ENCODE measurements around the gene MRPL10. TPM values are rescaled to one million over a fixed set of nuclear protein-coding genes. Genes with fewer than 3 reads are reported as not detected.

The MRPL10 gene
- 38.9 TPM for total RNA-seq

- DNase-seq (ENCODE audit: low spot score) = peak; percentile 94
Observed at GRCh38 chr17:47831003-47831933, at the start of gene MRPL10, which contains the start of gene LRRC46. Gene MRPL10 (minus strand): TSS chr17:47831541. CDS start chr17:47831511, 30 bp downstream. Gene LRRC46 (plus strand): TSS chr17:47831670. CDS start chr17:47831990, 320 bp downstream.

GRCh38 chr17:47879776-47880454 lies 48.6 kb upstream of the MRPL10 start:
- no peak for DNase-seq (ENCODE audit: low spot score)

GRCh38 chr17:47879028-47879585 lies 47.8 kb upstream of the MRPL10 start:
- no peak for DNase-seq (ENCODE audit: low spot score)

GRCh38 chr17:47878203-47879027 lies 47.1 kb upstream of the MRPL10 start:
- no peak for DNase-seq (ENCODE audit: low spot score)

GRCh38 chr17:47877368-47878034 lies 46.2 kb upstream of the MRPL10 start:
- no peak for DNase-seq (ENCODE audit: low spot score)

- DNase-seq (ENCODE audit: low spot score) = no peak
Observed at GRCh38 chr17:47875011-47875985, 44.0 kb upstream of the MRPL10 start.

- no peak for DNase-seq (ENCODE audit: low spot score)
Observed at GRCh38 chr17:47873200-47874090, 42.1 kb upstream of the MRPL10 start.

GRCh38 chr17:47872651-47873161 lies 41.4 kb upstream of the MRPL10 start:
- DNase-seq (ENCODE audit: low spot score) = no peak

- no peak for DNase-seq (ENCODE audit: low spot score)
Observed at GRCh38 chr17:47872019-47872650, 40.8 kb upstream of the MRPL10 start.

GRCh38 chr17:47871048-47871447 lies 39.7 kb upstream of the MRPL10 start:
- DNase-seq (ENCODE audit: low spot score) = no peak

- no peak for DNase-seq (ENCODE audit: low spot score)
Observed at GRCh38 chr17:47870056-47870455, 38.7 kb upstream of the MRPL10 start.

GRCh38 chr17:47869114-47869513 lies 37.8 kb upstream of the MRPL10 start:
- no peak for DNase-seq (ENCODE audit: low spot score)

GRCh38 chr17:47867813-47868533 lies 36.6 kb upstream of the MRPL10 start:
- DNase-seq (ENCODE audit: low spot score) = no peak

- DNase-seq (ENCODE audit: low spot score) = no peak
Observed at GRCh38 chr17:47866941-47867340, 35.6 kb upstream of the MRPL10 start.

GRCh38 chr17:47864791-47865216 lies 33.5 kb upstream of the MRPL10 start:
- no peak for DNase-seq (ENCODE audit: low spot score)

GRCh38 chr17:47862621-47863440 lies 31.5 kb upstream of the MRPL10 start:
- no peak for DNase-seq (ENCODE audit: low spot score)
